GM21447 (cell line): ENCODE results near the gene HBP1.
A peak's percentile ranks its signal among the peaks of the same experiment; 100 is the strongest.
"Not testable (repeated sequence)": the region's sequence is repeated elsewhere in the genome, so short reads cannot be mapped to it uniquely, and the experiment has no call there.

Experiments used
- ATAC-seq: cut with Tn5 transposase; IDR thresholded peaks from one replicate; pipeline ENCODE4 v1.9.1; 2021; ENCODE audit not compliant: unreplicated experiment

HBP1 gene, protein sequence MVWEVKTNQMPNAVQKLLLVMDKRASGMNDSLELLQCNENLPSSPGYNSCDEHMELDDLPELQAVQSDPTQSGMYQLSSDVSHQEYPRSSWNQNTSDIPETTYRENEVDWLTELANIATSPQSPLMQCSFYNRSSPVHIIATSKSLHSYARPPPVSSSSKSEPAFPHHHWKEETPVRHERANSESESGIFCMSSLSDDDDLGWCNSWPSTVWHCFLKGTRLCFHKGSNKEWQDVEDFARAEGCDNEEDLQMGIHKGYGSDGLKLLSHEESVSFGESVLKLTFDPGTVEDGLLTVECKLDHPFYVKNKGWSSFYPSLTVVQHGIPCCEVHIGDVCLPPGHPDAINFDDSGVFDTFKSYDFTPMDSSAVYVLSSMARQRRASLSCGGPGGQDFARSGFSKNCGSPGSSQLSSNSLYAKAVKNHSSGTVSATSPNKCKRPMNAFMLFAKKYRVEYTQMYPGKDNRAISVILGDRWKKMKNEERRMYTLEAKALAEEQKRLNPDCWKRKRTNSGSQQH

DNA sequence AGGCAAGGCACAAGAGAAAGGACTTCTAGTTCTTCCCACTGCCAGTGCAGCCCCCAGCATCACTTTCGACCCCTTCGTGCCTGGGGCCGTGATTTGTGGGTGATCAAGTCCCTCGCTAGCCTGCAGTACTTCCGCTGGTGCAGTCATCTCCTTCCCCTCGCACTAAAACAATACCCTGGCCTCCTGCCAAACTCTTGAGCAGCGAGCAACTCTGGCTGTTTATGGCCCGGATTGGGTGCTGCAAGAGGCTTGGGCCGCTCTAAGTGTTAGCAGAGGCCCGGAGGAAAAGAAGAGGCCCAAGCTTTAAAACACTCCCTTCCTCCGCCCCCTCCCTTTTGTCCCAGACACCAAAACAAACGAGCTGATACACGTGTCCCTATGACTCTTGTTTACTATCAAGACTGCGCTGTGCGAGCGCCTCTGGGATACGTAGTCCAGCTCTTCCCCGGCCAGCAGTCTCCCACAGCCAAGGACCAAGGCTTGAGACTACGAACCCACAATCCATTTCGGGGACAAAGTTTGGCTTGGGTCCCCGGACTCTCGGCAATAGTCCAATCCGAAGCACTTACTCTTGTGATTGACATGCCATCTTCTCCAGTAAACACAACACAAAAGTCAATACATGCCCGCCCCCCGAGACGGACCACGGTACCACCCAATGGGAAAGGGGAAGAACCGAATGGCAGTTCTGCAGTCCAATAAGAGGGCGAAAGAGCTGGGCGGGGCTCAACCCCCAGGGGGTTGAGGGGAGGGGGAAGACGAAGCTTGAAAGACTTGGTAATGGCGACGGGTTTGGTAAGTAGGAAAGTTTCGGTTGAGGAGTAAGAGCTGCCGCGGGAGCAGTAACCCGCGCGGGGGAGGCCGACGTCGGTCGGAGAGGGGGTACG, at the start of gene HBP1:
Gene HBP1, plus strand, starts transcription at position 771 of the 887 bp plus-strand sequence. CDS start 10,891 bp downstream, outside the sequence.
- ATAC-seq = peak; percentile 85

DNA sequence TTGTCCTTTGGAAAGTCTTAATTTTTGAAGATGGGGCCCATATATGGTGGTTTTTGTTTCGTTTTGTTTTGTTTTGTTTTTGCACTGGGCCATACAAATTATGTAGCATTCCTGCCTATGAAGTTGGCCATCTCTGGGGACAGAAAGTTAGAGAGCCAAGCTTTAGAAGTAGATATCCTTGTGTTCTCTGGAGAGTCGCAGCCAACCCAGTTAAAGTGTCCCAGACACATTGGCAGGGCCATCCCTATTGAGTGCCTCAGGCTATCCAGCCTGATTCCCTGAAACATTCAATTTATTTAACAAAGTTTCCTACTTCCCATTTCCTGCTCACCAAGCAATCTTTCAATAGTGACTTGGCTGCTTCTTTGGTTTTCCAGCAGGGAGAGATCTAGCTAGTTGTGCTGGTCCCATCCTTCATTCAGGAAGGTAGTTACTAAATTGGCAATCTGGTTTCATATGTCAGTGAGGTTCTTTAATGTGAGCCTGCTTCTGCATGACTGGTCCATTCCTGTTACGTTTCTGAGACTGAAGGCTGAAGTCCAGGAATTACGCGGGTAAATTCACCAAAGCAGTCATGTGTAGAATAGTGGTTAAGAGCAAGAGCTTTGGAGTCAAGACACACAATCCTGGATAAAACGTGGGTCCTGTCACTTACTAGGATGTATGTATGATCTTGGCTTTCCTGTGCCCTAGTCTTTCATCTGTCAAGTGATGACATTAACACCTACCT, 49.3 kb upstream of the HBP1 start:
- no peak for ATAC-seq

DNA sequence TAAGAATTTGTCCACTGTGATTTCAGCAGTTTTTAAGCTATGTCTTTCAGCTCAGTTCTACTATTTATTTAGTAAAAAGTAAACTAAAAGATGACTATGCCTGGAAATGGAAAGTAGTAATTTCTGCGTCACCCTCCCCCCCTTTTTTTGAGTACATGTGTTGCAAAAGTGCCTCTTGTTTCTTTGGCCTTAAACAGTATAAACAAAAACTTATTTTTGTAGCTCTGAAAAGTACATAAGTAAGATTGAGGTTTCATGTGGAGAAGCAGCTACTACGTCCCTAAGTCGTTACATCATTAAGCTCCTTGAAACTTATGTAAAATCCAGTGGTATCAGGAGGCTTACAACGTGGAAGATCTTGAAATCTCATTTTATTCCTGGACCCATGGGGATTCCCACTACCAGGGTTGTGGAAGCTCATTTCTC, 46.3 kb upstream of the HBP1 start:
- no peak for ATAC-seq

DNA sequence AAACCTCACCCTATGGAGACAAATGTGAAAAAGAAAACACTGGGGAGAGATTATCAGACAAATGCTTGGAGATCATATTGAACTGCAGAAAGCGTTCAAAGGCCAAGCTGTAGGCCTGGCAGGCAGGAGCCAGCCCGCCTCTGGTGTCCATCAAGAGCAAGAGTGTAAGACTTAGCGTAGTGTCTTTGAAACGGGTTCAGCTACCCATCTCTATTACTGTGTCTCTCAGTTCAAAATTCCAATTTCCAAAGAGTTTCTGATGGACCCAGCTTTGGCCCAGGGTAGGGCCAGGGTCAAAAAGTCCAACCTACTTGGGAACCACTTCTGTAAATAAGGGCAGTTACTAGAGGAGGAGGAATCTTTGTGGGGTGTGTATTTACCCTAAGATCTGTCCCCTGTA, 45.4 kb upstream of the HBP1 start:
- ATAC-seq = no peak

DNA sequence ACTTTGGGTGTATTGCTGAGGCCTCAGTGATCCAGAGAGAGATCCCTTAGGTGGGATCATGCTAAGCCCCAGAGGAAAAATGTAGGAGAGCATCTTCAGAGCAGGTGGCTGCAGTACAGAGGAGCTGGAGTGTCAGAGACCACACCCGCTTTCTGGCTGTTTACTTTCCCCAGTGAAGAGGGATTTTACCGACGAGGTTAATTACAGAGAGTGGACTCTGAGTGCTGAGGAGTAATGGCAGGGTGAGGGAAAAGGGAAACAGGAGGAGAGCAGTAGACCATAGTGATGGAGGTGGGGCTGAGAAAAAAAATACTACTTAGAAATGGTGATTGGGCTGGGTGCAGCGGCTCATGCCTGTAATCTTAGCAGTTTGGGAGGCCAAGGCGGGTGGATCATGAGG, 43.3 kb upstream of the HBP1 start:
- no peak for ATAC-seq

DNA sequence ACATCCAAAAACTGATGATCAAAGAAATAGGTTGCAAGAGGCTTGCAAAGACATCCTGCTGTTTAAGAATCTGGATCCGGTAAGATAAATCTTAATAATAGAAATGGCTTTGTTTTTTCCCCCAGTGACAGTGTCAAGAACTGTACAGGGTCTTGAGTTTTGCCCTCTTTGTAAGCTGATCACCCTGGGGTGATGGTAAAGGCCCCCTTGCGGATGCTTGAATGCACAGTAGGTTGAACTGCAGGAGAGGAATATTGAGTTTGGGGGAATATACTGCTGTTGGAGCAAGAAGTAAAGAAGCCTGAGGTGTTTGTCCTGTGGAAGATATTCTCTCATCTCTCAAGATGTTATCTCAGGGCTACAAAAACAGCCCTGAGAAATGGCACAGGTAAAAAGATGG, 40.6 kb upstream of the HBP1 start:
- ATAC-seq = no peak

DNA sequence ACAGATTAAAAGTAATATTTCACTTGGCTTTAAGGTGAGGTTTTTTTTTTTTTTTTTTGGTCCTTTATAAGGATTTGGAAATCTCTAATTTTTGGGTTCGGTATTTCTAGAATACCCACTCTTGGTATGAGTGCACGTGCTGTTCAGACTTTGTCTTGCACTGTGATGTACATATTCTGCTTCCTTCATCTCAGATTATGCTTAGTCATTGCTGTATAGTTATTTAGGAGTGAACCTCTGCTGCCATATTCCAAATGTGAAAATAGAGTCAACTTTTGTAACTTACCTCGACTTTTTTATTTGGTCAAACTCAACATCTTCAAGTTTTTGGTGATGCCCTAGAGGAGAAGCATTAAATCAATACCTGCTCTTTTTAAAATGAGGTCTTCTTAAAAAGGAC, 40.1 kb upstream of the HBP1 start:
- no peak for ATAC-seq

DNA sequence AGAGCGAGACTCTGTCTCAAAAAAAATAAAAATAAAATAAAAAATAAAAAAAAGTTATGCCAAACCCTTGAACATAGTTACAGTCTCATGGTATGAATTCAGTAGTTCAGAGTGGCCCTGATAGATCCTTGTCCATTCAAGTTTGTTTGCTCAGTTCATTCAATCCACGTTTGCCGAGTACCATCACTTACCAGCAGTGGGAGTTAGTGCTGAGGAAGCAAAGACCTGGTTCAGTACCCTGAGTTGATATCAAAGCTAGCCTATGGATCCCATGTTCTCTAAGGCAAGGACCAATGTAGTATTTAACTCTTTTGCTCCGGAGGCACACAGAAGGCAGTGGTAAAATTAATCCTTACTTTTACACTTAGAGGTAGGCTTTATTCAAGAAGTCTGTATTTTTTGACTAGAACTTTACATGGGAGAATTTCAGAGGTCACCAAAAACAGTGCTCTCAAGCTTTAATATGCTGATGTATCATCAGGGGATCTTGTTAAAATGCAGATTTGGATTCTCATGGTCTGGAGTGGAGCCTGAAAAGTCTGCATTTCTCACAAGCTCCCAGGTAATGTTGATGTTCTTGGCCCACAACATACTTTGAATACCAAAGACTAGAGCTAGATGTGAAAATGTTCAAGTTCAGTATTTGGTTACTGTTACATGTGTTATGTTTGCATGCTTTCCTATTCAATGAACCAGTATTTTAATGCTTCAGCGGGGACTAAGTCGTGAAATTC, 38.1 kb upstream of the HBP1 start:
- ATAC-seq = no peak

DNA sequence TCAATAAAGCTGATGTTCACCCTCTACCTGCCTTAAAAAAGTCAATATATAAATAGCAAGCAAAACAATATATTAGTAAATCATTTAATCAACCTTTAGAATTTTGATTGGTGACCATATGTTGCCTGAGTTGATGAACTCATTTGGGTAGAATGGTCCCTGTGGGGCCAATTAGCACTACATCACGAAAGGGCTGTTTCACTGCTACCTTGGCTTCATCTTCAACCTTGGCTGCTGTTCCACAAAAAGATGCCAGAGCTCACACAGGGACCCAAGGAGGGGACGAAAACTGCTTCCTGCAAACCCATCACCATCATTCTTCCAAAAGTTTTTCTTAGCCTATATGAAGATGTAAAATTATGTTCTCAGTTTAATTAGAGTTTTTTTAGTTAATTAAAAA, 35.4 kb upstream of the HBP1 start:
- no peak for ATAC-seq

DNA sequence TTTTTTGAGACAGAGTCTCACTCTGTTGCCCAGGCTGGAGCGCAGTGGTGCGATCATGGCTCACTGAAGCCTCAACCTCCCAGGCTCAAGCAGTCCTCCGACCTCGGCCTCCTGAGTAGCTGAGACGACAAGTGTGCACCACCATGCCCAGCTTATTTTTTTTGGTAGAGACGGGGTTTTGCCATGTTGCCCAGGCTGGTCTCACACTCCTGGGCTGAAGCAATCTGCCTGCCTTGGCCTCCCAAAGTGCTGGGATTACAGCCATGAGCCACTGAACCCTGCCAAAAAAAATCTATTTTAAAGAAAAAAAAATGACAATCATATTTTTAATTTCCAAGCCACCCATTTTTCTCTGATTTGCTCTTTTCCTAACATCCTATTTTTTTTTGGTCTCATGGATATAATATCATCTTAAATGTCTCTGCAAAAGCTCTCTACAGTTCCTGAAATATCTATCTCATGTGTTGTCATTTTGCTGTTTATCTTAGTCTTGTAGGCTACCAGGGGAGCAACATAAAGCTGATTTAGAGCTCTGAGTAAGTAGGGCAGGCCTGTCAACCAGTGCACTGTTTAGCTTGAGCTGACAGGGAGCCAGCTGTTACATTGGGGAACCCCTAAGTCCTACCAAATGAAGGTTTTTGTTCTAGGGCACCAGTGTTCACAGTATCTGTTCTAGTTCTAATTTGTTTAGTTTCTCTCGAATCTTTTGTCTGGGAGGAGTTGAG, 29.9 kb upstream of the HBP1 start:
- no peak for ATAC-seq

DNA sequence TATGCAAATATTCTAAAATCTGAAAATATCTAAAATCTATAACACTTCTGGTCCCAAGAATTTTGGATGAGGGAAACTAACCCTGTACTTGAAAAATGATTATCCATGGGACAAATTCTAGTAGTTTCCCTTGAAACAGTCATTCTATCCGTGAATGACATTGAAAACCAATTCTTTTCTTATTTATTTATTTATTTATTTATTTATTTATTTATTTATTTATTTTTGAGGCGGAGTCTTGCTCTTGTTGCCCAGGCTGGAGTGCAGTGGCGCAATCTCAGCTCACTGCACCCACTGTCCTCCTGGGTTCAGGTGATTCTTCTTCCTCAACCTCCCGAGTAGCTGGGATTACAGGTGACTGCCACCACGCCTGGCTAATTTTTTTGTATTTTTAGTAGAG, 24.9 kb upstream of the HBP1 start:
- not testable (repeated sequence) for ATAC-seq

DNA sequence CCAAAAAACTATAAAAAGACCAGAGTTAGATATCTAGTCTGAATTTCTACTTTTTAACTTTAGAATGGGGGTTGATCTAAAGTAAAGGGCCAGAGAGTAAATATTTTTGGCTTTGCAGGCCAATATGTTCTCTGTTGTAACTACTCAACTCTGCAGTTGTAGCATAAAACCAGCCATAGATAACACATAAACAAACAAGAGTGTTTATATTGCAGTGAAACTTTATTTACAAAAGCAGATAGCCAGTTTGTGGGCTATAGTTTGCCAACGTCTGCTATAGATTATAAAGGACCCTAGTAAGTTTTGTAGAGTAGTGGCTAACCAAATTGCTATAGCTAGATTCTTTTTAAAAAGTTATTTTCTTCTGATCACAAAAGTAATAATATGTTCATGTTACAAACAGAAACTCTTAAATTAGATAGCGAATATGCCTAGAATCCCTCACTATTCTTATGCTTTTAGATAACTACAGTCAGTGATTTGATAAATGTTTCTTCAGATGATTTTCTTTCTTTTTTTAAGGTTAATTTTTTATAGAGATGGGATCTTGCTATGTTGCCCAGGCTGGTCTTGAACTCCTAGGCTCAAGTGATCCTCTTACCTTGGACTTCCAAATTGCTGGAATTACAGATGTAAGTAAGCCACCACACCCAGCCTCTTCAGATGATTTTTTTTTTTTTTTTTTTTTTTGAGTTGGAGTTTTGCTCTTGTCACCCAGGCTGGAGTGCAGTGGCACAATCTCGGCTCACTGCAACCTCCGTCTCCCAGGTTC, 23.6 kb upstream of the HBP1 start:
- ATAC-seq = no peak

DNA sequence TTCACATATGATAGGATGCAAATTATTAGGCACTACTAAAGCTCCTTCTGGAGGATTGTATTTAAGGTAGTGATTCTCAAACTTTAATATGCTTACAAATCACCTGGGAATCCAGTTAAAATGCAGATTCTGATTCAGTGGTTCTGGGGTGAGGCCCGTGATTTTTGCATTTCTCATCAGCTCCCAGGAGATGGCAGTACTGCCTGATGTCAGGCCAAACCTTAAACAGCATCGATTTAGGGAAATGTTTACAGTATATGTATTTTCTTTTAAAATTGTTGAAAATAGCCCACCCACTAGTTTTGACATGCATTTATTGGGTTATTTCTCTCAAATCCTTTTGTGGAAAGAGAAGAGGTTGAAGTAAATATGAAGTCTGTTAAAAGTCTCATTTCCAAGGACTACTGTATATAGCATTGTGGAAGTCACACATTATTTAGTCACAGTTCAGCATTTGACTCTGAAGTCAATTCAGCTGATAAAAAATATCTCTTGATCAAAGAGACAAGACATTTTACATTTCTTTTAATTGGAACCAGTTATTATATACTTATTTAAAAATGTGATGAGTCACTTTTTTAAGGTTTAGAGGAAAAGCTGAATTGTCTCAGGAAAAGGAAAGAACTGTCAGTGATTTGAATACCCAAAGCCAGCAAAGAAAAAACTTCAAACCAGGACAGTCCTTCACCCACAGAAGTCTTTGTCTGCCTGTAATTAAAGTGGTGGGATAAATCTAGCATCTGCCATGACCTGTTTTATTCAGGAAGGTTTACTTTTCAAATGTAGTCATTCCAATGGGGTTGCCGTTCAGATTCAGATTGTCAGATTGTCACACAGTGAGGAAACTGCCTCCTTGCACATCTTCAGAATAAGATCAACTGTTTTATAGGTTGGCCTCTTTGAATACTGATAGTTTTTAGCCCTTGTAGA, 21.1 kb upstream of the HBP1 start:
- no peak for ATAC-seq

DNA sequence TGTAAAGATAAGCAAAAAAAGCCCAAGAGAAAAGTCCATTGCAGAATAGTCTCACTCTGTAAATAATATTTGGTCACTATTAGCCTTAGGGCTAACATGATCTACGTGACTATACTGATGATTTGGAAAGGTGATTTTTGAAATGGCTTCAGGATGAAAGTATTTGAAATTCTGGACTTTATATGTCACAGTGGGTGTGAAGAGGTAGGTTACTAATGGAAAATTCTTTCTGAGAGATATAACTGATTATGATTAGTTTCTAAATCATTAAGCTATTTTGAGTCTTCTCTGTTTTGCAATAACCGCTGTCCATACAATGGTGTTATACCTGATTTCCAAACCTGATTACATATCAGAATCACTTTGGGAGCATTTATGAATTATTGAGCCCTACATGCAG, 20.1 kb upstream of the HBP1 start:
- no peak for ATAC-seq

DNA sequence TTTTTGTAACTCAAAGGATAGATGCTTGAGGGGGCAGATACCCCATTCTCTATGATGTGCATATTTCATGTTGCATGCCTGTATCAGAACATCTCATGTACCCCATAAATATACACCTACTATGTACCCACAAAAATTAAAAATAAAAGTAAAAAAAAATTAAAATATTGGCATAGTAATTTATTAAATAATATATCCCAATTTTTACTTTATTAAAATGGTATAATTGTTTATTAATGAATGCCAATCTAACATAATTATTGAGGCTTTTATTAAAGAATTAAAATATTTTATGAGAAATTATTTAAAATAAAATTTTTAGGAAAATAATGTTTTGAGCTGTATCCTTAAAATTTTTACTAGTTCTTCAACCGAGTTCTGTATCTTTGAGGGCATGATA, 18.9 kb upstream of the HBP1 start:
- no peak for ATAC-seq

DNA sequence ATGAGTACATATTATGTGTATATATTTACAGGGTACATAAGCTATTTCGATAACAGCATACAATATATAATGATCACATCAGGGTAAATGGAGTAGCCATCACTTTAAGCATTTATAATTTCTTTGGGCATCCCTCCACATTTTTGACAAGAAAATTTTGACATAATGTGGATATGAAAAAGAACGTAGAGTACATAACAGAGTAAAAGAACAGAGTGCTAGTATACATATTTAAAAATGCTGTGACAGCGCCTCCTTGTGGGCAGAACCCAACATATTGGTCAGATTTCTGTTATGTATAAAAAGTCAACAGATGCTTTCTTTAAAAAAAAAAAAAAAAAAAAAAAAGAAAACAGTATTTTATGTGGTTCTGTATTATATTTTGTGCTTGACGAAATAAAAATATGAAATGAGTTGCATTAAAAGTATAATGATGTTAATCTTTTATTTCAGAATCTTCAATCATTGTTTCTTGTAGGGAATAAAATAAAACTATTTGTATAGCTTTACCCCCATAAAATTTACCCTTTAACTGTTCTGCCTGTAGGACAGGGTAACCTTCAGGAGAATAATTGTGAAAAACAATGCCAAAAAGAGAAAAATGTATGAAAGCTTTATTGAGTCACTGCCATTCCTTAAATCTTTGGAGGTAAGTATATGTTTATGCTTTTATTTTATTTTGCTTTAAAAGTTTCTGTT, 18.3 kb upstream of the HBP1 start:
- no peak for ATAC-seq

DNA sequence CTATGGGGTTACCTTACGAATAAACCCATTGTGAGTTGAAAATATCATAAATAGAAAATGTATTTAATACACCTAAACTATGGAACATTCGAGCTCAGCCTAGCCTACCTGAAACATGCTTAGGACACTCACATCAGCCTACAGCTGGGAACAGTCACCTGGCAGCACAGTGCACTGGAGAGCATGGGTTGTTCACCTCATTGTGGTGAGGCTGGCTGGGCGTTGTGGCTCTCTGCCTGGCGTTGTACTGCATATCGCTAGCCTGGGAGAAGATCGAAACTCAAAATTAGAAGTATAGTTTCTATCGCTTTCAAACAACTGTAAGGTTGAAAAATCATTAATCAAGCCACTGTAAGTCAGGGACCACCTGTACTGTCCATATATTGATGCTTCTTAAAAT, 17.3 kb upstream of the HBP1 start:
- no peak for ATAC-seq
